Posterior cingulate gyrus (tissue), 11 donors: ENCODE results near the gene TCHP.

ENCODE experiments used
- DNase-seq, 10 donors: peaks; one replicate each; pipeline versions ENCODE4 v3.0.0 to v3.0.0-alpha.2; 2020 to 2021; ENCODE audit warnings: mixed read lengths in 3 of 10
- intact Hi-C: fragments of 100-400 bp; cut with DNase I; formaldehyde crosslinking; loops from one replicate; pipeline ENCODE4 v1.15.1; 2023

TCHP gene

DNA sequence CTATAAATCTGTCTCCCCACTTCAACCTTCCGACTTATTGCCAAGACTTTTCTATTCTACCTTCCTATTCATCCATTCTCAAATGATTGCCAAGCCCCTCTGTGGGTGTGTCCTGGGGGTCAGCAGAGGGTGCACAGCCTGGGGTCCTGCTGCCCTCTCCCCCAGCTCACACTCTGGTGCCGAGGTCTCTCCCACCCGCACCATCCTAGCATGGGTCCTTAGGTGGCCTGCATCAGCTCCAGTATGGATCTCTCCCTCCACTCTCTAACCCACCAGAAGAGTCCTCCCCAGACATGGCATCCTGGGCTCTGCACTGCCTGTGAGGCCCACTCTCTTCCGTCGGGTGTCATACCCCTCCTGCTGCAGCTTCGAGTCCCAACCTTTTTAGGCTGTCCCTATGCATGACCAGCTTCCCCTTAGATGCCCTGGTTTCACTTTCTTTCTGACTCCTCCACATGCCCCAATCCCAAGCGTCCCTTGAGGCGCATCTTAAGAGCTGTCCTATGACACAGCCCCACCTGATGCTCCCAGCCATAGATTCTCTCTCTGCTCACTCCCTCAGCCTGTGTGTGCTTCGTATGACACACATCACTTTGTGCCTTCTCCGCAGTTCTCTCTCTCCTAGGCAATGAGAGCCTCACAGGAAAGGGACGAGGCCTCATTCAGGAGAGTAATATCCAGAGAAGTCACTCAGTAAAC lies 52.2 kb downstream of the TCHP start:
- peak in 1 of 10 donors; percentile 31 for DNase-seq
- intact Hi-C loops: no loop called here

- peak in 1 of 10 donors; percentile 76 for DNase-seq
- intact Hi-C loops: no loop called here
Observed at GRCh38 chr12:109952873-109953272, 52.8 kb downstream of the TCHP start.

GRCh38 chr12:109953656-109954055 lies 53.6 kb downstream of the TCHP start:
- DNase-seq: no peak
- intact Hi-C loops: no loop called here

DNA sequence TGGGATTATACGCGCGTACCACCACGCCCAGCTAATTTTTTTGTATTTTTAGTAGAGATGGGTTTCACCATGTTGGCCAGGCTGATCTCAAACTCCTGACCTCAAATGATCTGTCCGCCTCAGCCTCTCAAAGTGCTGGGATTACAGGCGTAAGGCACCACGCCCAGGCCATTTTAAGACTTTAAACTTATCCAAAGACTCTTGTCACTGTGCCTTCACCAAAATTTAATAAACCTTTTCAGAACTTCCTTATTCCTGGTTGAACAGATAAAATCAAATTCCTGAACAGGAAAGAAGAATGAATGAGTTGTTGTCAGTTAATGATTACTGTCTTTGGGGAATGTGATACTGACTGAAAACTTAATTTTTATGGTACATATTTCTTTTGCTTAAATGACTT lies 58.3 kb downstream of the TCHP start:
- DNase-seq: no peak
- intact Hi-C loops: no loop called here

DNA sequence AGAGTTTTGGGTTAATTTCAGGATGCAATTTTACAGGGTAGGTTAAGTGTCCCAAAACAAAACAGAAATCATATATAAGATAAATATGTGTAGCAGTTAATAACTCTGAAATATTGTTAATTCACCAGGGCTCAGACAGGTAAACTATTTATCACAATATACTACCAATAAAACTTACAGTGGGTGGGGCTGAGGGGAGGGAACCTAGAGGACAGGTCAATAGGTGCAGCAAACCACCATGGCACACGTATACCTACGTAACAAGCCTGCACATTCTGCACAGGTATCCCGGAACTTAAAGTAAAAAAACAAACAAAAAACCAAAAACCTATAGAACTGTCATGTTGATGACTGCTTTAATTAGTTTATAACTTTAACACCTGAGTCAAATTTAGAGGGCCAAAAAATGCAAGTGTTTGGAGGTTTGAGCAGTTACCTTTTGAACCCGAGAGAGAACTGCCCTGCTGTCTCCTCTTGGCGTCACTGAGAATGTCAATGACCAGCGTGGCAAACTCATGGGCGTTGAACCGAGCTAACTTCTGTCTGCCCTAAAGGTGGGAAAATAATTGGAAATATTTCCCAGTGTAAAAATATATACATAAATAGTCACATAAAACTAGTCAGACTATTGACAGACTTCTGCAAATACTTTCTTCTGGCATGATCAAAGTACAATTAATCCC lies 59.5 kb downstream of the TCHP start:
- no peak for DNase-seq
- intact Hi-C loops: no loop called here

- intact Hi-C loops: no loop called here
- DNase-seq: no peak
Observed at GRCh38 chr12:109961201-109961600, 61.1 kb downstream of the TCHP start.

DNA sequence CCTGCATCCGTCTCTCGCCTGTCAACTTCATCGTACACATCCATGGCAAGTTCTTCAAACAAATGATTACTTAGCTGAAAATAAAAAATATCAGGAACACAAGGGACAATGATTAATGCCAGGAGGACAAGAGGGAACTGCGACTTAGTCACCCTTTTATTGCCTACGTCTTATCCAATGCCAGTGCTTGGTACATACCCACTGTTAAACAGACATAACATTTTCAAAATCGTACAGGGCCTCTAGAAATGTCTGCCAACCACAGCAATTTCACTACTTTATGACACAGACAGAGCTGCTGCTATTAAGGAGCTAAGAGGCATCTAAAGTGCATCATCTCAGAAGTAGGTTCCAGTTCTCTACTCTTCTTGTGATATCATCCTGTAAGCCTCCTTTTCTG lies 61.5 kb downstream of the TCHP start:
- intact Hi-C loops: no loop called here
- DNase-seq: no peak

GRCh38 chr12:109962398-109962797 lies 62.3 kb downstream of the TCHP start:
- peak in 1 of 10 donors; percentile 47 for DNase-seq
- intact Hi-C loops: no loop called here

DNA sequence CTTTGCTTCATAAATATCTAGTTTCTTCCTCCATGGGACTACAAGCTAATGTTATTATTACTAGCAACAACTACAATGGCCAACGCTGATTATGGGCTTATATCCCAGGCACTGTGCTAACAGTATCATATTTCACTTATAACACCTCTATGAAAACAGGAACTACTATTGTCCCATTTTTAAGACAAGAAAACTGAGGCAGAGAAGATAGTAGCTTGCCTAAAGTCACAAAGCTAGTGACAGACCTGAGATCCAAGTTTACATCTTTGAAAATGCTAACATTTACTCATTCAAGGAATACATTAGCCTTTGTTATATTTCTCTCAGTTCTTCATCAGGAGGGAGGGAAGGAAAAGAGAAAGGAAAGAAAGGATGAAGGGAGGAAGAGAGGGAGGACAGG lies 63.3 kb downstream of the TCHP start:
- no peak for DNase-seq
- intact Hi-C loops: no loop called here

GRCh38 chr12:109963743-109964429 lies 63.8 kb downstream of the TCHP start:
- DNase-seq: no peak
- intact Hi-C loops: no loop called here

DNA sequence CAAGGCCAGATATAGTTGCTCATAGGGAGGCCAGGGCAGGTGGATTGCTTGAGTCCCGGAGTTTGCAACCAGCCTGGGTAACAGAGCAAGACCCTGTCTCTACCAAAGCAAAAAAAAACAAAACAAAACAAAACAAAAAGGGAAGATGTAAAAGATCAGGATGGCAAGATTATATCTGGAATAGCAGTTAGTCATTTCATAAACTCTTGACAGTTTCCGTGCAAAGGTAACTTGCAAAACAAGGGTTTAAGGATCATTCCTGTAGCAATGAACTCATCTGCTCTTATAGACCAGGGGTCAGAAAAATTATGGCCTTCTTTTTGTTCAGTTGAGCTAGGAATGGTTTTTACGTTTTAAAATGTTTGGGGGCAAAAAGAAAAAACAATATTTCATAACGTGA lies 66.5 kb downstream of the TCHP start:
- intact Hi-C loops: no loop called here
- DNase-seq: no peak

DNA sequence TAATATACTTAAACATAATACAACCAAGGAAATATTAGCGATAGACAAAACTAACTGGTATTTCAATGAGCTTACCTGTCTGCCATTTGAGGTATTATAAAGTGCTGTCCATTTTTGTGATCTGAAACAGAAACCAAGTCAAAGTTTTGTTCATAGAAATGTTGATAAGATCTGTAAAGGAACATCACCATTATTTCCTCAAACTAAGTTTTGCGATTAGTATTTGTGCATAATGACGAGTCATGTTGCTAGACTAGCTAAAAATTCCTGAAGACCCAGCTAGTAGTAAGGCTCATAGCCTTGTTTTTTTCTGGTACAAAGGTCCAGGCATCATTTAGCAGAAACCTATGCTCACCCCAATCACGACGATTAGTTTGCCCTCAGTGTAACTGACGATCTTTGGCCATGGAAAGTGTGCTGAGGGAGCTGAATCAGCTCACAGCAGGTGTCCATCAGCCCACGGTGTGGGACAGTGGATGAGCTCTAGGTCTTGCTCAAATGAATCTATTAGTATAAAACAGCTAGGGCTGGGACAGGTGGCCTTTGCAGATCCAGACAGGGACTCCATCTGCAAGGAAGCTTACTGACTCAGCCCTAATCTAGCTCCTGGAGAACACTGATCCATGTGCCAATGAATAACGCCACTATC lies 67.4 kb downstream of the TCHP start:
- DNase-seq: no peak
- intact Hi-C loops: no loop called here
